Left renal cortex interstitium (tissue), 4 donors: ENCODE data around the gene TSPAN19. TPM values are rescaled to one million over a fixed set of nuclear protein-coding genes. Genes with fewer than 3 reads are reported as not detected.
"Not testable (repeated sequence)": the region's sequence is repeated elsewhere in the genome, so short reads cannot be mapped to it uniquely, and the experiment has no call there.

ENCODE experiments used
- DNase-seq, 4 donors: peaks; one replicate each; pipeline ENCODE4 v3.0.0-alpha.2; 2013; ENCODE audit warnings: low read depth in 4 of 4, low spot score in 2 of 4, missing footprints in 1 of 4
- polyA plus RNA-seq, 4 donors: library from polyadenylated mRNA; unstranded; fragments of 120-200 nt; gene quantifications; one replicate each; pipeline ENCODE4 v1.2.1, GENCODE V29; 2013; ENCODE audit not compliant: insufficient read length in 4 of 4

Gene TSPAN19
- polyA plus RNA-seq = under 1 TPM; 0.58 to 0.75 (median 0.60) TPM

DNA sequence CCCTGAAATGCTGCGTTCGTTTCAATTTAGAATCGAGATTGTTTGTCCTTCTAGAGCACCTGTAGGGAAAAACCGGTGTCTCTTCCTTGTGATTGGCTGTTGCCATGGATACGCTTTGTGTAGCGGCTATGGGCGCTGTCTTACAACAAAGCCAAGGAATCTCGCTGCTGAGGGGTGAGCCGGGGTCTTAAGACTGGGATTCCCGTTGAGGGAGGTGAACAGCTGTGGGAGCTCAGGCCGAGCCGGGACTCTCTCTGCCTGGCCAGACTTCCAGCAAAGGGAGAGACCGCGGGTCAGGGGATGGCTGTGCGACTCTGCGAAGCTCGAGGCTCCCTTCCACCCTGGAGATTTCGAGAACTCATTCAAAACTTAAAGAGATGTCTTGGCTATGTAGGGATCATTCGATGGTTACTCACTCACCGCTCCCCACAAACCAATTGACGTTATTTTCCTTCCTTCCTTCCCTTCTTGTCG is at the start of gene TSPAN19, which contains the start of gene LRRIQ1:
Gene TSPAN19, minus strand, starts transcription at position 44 of the 474 bp plus-strand sequence. CDS start 6,331 bp downstream, outside the sequence.
Gene LRRIQ1, plus strand, starts transcription at position 118 of the 474 bp plus-strand sequence. CDS start 1,826 bp downstream, outside the sequence.
- peak; percentile 79 to 89 (median 86) for DNase-seq

DNA sequence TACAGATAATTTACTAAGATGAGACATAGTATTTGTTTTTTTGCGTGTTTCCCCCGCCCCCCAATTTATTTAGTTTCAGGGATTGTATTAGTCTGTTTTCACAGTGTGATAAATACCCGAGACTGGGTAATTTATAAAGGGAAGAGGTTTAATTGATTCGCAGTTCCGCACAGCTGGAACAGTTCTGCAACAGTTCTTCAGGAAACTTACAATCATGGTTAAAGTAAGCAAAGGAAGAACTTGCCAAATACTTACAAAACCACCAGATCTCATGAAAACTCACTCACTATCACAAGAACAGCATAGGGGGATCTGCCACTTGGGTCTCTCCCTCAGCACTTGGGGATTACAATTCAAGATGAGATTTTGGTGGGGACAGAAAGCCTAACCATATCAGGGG is 49.0 kb upstream of the TSPAN19 start:
- no peak for DNase-seq

DNA sequence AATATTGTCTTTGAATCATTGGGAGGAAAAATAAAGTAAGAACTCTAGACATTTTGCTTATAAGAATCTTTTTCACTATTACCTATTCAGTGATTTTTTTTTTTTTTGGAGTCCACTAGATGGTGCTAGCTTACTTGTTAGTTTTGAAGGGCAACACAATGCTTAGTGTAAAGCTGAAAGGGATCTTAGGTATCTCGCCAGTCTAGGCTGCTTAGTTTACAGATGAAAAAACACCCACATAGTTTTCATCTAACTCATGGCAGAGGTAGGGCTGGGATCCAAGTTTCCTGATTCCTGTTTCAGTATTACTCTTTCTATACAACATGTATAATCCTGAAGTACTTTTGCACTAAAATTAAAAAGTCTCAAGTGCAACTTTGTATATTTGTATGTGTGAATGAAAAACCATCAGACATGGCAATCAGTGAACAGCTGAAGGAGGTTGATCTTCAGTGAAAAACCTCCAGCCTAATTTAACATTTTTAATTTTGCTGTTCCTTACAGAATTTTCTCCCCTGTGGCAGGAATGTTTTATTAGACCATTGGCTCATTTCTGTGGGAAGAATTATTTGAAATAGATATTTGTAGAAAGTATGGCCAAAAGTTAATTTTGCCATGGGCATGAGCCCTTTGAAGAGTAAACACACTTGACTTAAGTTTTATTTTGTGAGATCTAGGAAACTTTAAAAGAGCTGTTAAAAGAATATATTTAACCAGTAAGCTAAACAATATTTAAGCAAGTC is 40.8 kb upstream of the TSPAN19 start:
- DNase-seq = peak; percentile 20 to 37 (median 26)

DNA sequence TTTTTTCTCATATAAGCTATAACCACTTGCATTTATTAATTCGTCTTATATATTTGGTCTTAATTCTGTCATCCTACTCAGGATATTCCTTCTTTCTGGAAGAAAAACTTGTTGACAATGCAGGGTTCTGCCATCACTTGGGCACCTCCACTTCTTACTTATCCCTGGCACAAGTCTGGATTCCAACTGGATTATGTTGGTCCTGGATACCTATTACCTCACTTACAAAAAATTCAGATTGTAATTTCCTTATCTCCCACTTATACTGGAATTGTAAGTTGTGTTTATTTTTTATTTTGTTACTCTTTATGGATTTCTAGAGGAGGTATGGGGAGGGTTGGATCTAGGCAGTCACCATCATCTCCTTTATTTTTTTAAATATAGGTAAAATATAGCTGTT is 36.7 kb upstream of the TSPAN19 start:
- no peak for DNase-seq

GRCh38 chr12:85065837-85066482 is 29.9 kb upstream of the TSPAN19 start:
- DNase-seq = no peak

GRCh38 chr12:85060916-85061315 is 24.8 kb upstream of the TSPAN19 start:
- no peak for DNase-seq

GRCh38 chr12:85059594-85059993 is 23.5 kb upstream of the TSPAN19 start:
- DNase-seq = no peak

GRCh38 chr12:85058339-85058738 is 22.3 kb upstream of the TSPAN19 start:
- DNase-seq = no peak

GRCh38 chr12:85057370-85057963 is 21.4 kb upstream of the TSPAN19 start:
- no peak for DNase-seq

GRCh38 chr12:85043829-85044228 is 7.8 kb upstream of the TSPAN19 start:
- no peak for DNase-seq

GRCh38 chr12:85041395-85041794 is 5.3 kb upstream of the TSPAN19 start:
- DNase-seq = no peak

DNA sequence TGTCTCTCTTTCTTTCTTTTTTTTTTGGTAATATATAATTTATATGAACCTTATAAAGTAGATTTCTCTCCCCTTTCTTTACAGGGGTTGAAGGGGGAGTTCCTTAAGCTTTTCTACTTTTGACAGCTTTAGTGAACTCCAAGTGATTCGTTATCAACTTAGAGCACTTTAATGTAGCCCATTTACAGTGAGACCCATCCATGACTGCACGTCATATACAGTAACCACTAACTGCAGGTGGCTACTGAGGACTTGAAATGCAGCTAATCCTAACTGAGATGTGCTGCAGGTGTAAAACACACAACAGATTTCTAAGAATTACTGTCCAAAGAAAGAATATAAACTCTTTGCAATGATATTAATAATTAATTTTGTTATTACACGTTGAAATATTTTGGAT is 656 bp upstream of the TSPAN19 start:
- no peak for DNase-seq

GRCh38 chr12:85029456-85029855 is 6.6 kb downstream of the TSPAN19 start:
- peak in 2 of 4 donors; percentile 5 to 24 for DNase-seq

DNA sequence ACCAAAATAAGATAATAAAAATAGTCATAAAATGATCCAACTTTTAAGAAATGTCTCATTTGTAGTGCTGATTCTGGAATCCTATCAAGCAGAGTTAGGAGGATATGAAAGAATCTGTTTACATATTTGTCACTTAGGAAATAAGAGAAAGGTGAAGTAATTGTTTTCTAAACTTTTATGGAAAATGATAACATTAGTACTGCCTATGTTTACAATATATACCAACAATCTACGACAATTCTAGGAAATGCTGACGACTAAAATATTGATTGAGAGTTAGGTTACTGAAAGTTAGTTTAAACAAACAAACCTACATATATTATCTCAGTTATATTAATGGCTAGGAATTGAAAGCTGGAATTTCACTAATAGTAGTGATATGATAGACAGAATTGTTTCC is 18.0 kb downstream of the TSPAN19 start:
- no peak for DNase-seq

DNA sequence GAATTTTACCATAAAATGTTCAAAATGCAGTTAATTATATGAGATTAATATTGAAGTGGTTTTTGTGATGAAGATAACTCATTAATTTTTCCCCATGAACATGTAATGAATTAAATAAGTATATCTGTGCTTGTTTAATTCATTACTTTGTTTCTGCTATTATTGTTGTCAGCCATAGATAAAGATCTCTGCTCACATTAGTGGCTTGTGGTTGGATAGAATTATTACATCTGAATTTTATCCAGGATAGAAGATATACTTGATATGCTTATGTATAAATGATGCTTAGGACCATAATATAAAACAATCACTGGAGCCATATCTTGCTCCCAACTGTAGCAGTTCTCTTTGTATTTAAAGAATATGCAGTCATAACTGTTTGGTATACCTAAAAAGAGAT is 18.5 kb downstream of the TSPAN19 start:
- DNase-seq = no peak

DNA sequence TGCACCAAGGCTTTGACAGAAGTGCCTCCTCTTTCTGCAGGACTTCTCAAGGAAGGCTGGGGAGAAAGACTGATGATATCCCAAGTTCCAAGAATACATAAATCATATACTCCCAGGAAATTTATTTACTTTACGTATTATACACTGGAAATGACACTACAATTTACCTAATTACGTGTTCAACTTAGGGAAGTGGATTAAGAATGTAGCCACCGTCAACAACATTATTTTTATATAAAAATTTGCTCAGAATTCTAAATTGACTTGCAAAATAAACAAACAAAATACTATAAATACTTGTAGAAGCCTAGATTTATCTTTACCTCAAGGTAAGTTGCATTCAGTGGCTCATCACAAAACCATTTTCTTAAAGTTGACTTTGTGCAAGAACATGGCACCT is 18.9 kb downstream of the TSPAN19 start:
- DNase-seq = no peak

DNA sequence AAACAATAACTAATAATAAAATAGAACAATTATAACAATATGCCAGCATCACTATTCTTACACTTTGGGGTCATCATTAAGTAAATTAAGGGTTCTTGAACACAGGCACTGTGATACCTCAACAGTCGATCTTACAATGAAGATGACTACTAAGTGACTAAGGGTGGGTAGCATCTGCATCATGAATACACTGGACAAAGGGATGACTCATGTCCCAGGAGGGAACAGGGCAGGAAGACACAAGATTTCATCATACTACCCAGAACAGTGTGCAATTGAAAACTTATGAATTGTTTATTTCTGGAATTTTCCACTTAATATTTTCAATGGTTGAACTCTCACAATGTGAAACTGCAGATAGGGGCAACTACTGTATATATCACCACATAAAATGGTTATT is 19.7 kb downstream of the TSPAN19 start:
- no peak for DNase-seq

GRCh38 chr12:85007836-85008235 is 28.2 kb downstream of the TSPAN19 start:
- DNase-seq = no peak

DNA sequence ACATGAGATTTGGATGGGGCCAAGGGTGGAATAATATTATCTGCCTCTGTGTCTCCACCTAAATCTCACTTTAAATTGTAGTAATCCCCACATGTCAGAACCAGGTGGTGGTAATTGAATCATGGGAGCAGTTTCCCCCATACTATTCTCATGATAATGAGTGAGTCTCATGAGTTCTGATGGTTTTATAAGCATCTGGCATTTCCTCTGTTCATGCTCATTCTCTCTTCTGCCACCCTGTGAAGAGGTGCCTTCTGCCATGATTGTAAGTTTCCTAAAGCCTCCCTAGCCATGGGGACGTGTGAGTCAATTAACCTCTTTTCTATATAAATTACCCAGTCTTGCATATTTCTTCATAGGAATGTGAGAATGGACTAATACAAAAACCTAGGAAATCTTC is 29.9 kb downstream of the TSPAN19 start:
- no peak for DNase-seq

DNA sequence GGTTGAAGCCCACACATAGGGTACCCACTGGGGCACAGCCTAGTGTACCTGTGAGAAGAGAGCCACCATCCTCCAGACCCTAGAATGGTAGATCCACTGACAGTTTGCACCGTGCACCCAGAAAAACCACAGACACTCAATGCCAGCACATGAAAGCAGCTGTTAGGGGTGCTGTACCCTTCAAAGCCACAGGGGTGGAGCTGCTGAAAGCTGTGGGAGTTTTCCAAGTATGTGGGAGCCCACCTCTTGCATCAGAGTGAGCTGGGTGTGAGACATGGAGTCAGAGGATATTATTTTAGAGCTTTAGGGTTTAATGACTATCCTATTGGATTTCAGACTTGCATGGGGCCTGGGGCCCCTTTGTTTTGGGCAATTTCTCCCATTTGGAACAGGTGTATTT is 30.5 kb downstream of the TSPAN19 start:
- no peak for DNase-seq

GRCh38 chr12:85005047-85005446 is 31.0 kb downstream of the TSPAN19 start:
- DNase-seq = not testable (repeated sequence)
